GM21528 (cell line): Measurements from ENCODE around the gene SAMD14.
A peak's percentile ranks its signal among the peaks of the same experiment; 100 is the strongest.

Experiments used
- ATAC-seq: cut with Tn5 transposase; IDR thresholded peaks from one replicate; pipeline ENCODE4 v1.9.1; 2021; ENCODE audit warnings: mild to moderate bottlenecking, moderate library complexity; ENCODE audit not compliant: unreplicated experiment, low FRiP score

The SAMD14 gene

DNA sequence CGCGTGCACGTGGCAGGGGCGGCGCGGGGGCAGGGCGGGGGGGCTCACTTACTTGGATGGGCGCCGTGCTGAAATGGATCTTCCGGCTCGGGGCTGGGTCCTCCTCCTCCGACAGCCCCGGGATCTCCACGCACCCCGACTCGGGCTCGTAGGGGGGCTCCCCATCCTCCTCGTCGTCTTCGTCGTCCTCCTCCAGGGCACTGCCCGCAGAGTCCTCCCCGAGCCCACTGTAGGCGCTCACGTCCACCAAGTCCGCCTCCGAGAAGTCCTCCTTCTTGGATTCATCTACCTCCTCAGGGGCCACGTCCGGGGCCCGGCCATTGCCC, 19.1 kb upstream of the SAMD14 start:
- ATAC-seq: no peak

DNA sequence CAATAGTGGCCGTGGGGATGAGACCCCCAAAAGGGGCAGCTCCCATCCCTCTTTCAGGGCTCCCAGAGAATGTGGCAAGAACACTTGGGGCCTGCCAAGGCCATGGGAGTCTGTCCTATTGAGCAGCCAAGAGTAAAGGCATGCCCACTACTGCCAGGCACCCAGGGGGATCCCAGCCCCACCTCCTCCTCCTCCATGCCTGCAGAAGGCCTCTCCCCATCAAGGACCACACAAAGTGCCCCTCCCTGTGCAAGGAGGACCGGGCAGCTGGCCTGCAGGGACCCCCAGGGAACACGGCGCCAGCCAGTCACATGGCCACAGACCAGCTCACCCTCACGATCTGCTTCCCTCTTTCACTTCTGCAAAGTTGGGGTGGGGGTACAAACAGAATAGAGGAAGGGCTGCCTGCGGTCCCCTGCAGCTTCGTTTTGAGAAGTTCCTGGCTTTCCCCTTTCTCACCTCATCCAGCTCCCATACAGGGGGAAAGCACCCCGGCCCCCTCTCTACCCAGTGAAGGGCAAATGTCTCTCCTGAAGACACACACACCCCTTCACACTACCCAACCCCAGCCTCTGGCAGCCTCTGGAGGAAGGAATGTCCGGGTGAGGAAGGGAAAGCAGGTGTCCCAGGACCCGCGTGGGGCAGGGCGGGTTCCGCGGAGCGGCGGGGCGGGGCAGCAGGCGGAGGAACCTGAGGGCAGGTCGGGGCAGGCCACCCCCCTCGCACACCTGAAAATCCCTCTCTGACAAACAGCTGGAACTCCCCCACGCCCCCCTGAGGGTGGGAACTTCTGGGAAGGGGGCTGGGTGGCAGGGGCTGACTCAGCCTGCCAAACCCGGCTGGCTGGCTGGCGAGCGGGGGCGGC, 18.5 kb upstream of the SAMD14 start:
- ATAC-seq: peak; percentile 26

DNA sequence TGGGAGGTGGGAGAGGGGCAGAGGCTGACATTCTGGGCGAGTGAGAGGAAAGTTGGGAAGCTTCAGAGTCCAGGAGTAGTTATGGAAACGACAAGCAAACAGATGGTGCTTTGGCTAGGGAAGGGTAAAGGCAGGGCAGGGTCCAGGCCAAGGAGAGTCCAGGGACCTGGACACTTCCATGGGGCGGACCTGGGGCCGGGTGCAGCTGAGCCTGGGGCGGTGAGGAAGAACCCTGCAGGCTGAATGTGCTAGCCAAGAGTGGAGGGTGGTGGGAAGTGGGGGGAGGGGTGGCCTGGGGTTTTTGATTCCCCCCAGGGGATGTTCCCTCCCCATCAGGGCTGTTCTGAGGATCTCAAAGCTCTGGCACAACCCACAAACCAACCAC, 17.9 kb upstream of the SAMD14 start:
- no peak for ATAC-seq

DNA sequence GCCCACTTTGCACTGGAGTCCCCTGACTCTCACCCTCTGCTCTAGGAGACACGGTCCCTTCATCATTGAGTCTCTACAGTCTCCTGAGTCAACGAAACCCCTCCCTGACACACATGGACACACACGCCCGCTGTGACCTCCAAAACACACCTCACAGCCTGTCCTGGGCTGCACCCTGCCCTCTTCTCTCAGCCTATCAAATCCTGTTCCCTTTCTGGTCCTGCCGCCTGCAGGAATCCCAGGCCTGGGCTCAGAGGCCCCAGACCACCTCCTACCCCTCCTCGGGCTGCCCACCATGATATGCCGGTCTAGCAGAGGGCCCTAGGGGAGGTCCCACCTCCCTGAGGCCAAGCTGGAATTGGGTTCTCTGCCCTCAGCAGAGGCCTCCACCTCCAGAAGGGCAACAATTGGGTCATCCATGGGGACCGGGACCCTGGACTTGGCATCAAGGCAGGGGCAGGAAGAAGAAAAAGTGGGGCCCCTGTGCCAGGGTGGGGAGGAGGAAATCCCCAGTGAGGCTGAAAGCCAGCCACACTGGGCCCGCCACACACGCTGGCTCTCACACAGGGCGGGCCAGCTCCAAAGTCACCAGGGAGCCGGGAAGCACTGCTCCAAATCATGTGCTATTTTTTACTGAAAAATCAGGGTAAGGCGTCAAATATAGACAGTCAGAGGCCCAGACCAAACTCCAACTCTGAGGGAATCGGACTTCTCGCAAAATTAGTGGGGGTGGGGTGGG, 17.1 kb upstream of the SAMD14 start:
- no peak for ATAC-seq

DNA sequence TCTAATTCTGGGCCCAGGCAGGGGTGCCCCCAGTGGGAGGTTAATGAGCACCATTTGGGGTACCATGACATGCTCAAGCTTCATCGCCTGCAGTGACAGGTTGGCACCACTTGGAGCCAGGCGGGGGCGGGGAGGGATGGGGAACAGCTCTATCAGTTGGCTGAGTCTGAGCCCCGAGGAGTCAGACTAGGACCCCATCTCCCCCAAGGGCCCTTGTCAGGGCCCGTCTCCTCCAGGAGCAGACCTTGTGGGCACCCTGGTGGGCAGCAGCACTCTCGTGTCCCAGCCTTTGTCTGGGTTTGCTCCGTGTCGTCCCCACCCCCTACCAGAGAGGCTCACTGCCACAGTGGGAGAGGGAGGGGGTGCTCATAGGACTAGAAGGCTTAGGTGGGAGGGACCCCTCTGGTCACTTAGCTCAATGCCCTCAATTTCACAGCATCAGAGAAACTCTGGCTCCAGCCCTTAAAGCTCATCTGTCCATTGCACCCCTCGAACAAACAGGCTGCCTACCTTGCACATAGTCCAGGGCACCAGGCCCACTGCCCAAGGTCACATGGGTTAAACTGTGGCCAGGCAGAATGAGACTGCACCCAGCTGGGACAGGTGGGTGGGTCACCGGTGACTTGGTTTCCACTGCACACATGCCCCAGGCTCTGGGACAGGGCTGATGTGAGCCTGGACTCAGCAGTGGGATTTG, 16.4 kb upstream of the SAMD14 start:
- ATAC-seq: no peak

DNA sequence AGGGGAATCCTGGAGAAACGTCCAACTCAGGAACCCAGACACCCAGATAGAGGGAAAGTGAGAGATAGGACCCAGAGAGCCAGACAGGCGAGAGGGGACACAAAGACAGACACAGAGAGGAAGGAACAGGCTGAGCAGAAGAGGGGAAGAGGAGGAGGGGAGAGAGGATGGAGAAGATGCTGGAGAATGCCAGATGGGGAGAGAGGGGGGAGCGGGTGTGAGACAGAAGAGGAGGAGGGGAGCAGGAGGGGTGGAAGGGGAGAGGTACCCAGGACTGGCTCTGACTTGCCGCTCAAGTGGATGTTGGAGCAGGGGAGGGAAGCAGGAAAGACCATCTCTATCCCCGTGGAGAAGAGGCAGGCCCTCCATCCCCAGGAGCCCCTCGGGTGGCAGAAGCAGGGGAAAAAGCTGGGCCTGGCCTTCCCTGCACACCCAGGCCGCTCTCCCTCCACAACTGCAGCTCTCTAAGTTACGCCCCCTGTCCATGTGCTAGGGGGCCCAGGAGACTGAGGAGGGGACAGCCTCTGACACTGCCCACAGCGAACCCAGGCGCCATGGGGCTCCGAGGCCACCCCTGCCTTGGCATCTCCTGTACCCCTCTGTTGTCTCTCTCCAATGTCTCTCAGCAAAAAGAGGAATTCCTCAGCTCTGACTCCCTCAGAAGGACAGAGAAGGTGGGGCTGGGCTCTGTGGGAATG, 15.7 kb upstream of the SAMD14 start:
- no peak for ATAC-seq

DNA sequence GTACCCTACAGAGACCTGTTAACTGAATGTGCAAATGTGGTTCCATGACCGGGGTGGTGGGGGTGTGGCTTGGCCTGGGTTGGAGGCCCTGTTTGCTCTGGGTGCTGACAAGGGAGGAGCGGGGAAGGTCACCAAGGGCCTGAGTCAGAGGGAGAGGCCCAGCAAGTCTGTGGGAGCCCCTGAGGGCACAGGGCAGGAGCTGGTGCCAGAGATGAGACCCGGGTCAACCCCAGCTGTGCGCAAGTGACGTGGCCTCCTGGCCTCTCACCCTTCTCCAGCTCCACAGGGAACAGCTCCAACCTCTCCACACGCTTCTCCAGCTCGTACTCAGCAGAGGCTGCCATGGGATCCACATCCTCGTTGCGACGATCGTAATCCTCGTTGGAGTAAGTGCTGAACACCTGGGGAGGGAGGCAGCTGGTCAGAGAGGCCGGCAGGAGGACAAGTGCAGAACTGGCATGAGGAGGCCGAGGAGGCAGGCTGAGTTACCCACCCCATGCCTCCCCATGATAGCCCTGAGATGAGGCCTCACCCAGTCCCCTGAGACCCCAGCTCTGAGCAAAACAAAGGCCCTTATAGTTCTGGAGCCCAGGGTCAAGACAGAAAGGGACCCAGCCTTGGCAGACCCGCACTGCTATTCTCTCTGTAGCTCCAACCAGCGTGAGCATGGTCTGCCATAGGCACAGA, 15.0 kb upstream of the SAMD14 start:
- no peak for ATAC-seq

DNA sequence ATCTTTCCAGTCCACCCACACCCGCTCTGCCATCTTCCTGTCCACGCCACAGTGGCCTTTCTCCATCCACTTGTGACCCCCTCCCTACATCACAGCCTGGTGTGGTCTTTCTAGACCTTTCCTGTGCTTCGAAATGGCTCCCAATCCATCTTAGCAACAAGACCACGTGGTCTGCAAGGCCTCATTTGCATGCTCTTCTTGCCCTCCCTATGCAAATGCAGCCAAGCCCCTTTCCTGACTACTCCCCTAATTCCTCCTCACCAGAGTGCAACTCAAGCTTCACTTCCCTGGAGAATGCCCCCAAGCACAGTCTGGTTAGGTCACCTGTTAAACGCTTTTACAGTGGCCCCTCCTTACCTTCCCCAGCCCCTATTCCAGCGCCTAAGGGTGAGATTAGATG, 14.4 kb upstream of the SAMD14 start:
- no peak for ATAC-seq

DNA sequence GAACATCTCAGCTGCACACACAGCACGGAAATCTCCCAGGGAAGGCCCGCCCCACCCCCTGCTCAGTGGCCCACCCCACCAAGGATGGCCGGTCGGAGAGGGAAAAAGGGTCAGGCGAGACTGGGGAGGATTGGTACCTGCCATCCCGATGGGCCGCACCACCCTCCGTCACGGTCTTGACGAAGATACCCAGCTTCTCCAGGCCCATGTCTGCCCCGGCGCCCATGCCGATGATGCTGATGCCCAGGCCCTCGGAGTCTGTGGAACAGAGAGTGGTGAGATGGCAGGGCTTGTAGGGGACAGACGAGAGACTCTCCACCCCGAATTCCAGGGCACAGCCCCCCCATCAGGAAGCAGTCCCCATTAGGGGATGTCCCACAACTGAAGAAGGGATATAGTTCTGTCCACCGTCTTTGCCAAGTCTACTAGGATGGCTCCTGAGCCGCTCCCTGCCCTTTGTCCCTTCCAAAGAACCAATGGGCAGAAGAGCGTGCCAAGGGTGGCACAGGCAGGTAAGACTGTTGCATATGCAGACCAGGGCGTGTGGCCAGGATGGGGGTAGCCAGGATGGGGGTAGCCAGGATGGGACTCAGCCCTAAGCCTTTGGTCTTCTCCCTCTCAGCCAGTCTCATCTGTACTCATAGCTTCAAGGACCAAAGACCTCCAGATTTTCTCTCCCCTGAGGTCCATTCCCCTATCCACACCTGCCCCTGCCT, 13.7 kb upstream of the SAMD14 start:
- no peak for ATAC-seq

DNA sequence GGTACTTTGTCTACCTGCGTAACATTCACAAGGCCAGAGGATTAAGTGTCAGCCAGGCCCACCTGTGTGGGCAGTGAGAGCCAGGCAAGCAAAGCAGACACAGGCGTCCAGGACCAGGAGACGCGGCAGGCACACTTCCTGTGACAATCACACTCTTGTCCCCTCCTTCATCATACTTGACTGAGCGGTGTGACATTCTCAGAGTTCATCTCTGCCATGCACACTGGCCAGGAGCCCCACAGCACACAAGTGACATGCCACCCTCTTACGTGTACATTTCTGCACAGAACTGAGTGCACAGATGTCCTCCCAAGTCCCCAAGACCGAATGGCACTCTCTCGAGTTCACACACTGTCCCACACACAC, 11.8 kb upstream of the SAMD14 start:
- no peak for ATAC-seq

DNA sequence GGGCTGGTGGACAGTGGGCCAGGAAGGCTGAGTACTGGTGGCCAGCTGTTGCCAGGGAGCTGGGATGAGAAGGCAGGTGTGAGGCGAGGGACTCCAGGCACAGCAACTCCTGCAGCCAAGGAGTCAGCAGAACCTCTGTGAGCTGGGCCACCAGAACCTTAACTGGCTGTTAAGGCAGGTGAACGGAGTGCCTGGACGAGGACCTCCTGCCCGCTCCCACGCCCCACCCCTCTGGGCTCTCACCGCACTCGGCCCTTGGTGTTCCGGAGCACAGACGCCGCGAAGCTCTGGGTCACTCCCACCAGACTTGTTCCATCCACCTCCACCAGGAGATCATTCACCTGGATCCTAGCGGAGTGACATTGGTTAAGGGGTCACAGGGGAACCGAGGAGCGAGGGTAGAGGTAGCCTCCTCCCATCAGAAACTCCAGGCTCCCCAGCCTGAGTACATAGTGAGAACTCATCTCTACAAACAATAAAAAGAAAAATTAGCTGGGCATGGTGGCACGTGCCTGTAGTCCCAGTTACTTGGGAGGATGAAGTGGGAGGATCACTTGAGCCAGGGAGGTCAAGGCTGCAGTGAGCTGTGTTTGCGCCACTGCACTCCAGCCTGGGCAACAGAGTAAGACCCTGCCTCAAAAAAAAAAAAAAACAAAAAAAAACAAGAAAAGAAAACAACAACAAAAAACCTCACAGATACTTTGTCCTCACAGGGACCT, 11.2 kb upstream of the SAMD14 start:
- ATAC-seq: no peak

DNA sequence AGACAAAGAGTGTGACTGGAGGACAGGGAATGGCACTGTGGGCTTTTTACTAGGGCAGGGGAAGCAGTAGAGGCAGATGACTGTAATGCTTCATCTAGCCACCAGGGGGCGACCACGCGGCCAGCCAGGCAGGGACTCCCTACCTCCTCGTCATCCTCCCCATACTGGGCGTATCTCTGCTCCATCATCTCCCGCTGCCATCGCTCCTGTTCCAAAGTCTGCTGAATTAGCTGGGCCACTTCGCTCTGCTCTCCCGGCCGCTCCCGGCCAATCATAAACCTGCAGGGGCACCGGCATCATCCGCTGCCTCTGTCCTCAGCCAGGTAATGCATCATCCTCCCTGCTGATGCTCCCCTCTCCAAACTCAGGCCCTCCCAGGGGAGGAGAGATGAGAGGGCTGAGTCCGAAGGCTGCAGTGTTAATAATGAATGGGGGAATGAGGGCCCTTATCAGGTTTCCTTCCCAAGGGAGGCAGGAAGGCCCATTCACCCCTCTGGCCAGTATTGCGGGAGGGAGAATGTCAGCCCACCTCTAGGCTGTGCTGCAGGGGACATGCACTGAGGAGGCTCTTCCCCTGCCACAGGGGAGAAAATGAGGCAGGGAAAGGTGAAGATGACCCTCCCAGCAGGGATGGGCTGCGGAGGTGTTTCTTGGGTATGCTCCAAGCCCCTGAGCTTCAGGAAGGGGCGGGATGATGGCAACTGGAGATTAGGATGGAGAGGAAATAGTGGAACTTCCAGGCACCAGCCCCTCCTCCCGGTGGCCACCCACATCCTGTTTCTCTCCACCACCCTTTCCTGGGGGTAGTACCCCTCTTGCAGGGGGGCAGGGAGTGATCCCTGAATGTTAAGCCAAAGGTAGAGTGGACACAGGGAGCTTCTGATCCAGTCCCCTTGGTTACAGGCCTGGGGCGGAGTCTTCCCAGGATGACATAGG, 10.3 kb upstream of the SAMD14 start:
- no peak for ATAC-seq

DNA sequence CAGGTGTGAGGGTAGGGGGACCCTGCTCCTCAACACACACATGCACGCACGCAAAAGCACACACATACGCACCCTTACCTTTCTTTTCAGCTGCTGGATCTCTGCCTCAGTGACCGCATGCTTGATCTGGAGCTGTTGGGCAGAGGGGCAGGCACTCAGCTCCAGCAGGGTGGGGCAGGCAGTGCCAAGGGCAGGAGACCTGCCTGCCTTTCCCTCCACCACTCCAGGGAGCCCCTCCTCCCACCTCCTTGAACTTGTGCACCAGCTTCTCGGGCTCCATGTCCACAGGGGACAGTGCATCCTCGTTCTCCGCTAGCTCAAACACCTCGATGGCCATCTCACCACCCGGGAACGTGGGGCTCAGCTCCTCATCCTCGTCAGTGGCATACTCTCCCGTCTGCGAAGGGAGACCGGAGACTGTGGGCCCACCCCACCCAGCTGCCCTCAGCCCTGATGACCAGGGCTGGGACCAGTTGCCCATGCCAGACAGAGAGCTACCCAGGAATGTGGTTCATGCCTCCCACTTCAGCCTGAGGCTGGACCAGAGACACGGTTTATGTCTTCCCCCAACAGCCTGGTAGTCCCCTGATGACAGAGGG, 9.3 kb upstream of the SAMD14 start:
- ATAC-seq: no peak

DNA sequence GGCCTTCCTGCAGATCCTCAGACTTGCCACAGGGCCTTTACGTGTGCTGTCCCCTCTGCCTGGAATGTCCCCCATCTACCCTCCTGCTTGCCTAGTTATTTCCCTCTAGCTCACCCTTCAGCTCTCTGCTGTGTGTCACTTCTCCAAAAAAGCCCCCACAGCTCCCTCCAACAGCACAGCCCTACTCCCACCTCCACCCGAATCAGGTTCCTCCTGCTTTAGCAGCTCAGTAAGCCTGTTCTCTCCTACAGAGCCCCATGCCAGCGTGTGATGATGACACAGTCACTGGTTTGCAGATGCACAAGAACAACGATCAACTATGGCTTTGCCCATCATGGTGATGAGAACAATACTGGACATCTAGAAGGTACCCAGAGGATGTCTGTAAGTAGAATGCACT, 7.1 kb upstream of the SAMD14 start:
- ATAC-seq: no peak

DNA sequence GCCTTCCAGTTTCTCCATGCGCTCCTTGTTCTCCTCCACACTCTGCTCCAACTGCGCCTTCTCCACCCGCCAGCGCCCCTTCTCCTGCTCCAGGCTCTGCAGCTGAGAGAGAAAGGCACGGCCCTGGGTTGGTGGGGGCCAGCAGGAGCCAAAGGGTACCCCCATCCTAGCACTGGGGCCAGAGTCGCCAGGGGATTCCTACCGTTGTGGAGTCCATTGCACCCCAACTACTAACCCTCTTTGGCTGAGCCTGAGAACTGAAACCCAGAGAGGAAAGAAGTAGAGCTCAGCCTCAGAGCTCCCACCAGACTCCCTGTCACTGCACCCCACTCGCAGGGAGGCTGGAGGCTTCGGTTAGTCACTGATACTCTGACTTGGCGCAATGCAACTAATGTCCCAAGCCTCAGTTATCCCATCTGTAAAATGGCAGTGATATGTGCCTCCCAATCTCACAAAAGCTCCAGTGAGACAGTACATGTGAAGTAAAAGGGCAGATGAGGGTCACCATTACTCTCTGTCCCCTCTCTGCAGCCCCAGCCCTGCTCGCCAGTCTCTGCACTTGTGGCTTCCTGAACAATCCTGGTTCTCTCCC, 6.2 kb upstream of the SAMD14 start:
- no peak for ATAC-seq

DNA sequence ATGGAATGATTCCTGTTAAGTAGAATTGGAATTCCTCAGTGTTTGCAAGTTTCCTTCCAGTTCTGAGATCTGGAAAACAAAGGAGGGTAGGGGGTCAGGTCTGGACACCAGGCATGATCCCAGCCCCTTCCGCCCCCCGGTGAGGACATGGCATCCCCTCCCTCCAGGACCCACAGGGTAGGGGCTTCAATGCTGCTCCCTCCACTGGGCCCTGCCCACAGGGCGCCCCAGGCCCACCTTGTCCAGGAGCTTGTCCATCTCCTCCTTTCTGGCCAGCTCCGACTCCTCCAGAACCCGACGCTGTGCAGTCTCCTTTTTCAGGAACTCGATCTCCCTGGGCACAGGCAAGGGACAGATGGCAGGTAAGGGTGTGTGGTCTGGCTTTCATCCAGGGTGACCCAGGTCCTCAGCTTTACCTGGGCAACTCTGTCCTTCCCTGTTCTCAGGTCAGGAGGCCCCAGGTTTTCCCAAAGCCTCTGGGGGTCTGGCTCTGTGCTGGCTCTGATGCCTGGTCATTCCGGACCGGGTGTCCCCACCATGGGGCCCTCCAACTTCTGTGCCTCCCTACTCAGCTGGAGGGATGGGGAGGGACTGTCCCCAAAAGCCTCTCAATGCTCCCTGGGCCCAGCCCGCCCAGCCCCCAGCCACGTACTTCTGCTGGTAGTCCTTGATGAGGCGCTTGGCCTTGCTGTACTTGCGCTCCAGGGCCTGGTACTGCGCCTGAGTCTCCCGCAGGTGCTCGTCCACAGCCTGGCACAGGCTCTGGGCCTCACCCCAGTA, 5.5 kb upstream of the SAMD14 start:
- no peak for ATAC-seq
